ENCODE measurements around the gene MYL3.

- TF ChIP-seq EZH2 (IDR thresholded peaks at IDR 0.05; ENCODE audit: insufficient read depth, poor library complexity, severe bottlenecking) (no peak), EZH2phosphoT487 (IDR thresholded peaks at IDR 0.05; ENCODE audit: insufficient read depth, low read depth) (no peak)
Observed at GRCh38 chr3:46905213-46905560, 41.9 kb upstream of the MYL3 start.

Data from GM23248 (cell line).